Stomach (tissue), 4 donors: ENCODE data around the gene NCKIPSD.

Experiments
- POLR2AphosphoS5 ChIP-seq, 3 donors: sonication (generic); formaldehyde crosslinking; IDR thresholded peaks; one replicate each; pipeline ENCODE4 v1.6.1; 2016; ENCODE audit warnings: antibody characterized with exemption in 3 of 3
- TF ChIP-seq, protein P1 (sequence below), 7 experiments: fragments of 450-650 bp in 4 of 7; fragments of 200-600 bp in 3 of 7; sonication (generic) in 3 of 7; IDR thresholded peaks; one replicate each; pipeline ENCODE4 v1.5.1; 2016 to 2019; ENCODE audit warnings: antibody characterized with exemption in 7 of 7, control low read depth in 2 of 7, mild to moderate bottlenecking in 1 of 7

DNA sequence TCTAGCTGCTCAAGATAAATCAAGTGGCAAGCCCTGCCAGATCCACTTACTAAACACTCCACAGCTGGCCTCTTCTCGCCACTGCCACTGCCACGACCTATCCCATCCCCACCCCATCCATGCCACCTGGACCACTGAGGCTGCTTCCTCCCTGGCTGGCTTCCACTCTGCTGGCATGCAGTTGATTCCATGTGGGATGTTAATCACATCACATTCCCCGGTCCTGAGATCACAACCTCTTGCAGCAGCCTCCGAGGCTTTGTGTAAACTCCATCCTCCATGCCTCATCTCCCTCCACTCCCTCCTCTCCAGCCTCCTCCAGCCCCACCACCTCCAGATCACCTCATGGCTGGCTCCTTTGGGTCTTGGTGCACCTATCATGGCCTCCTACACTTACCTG is 7.7 kb downstream of the NCKIPSD start:
- TF ChIP-seq, protein P1, sequence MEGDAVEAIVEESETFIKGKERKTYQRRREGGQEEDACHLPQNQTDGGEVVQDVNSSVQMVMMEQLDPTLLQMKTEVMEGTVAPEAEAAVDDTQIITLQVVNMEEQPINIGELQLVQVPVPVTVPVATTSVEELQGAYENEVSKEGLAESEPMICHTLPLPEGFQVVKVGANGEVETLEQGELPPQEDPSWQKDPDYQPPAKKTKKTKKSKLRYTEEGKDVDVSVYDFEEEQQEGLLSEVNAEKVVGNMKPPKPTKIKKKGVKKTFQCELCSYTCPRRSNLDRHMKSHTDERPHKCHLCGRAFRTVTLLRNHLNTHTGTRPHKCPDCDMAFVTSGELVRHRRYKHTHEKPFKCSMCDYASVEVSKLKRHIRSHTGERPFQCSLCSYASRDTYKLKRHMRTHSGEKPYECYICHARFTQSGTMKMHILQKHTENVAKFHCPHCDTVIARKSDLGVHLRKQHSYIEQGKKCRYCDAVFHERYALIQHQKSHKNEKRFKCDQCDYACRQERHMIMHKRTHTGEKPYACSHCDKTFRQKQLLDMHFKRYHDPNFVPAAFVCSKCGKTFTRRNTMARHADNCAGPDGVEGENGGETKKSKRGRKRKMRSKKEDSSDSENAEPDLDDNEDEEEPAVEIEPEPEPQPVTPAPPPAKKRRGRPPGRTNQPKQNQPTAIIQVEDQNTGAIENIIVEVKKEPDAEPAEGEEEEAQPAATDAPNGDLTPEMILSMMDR (IDR thresholded peaks at IDR 0.05), result no peak
- TF ChIP-seq POLR2AphosphoS5 (IDR thresholded peaks at IDR 0.05), result no peak
